Mesenteric fat pad (tissue), 1 donor: ENCODE measurements around the gene TGFB1. TPM values are rescaled to one million over a fixed set of nuclear protein-coding genes. Genes with fewer than 3 reads are reported as not detected.

Experiments used
- DNase-seq: peaks from one replicate; pipeline ENCODE4 v3.0.0-alpha.2; 2020; ENCODE audit warnings: low spot score
- total RNA-seq: library from RNA; stranded (reverse); fragmentation: NEBNext Ultra II Directional; extraction: Animal tissue kit (Norgen Biotek cat#: 25700); gene quantifications from one replicate; pipeline ENCODE4 v1.2.1, GENCODE V29; 2021
- donor health status: DM: yes; HTN: yes; CAD: no.

The TGFB1 gene
- total RNA-seq, 1 donor from 2014 or later, result 54.3 TPM

DNA sequence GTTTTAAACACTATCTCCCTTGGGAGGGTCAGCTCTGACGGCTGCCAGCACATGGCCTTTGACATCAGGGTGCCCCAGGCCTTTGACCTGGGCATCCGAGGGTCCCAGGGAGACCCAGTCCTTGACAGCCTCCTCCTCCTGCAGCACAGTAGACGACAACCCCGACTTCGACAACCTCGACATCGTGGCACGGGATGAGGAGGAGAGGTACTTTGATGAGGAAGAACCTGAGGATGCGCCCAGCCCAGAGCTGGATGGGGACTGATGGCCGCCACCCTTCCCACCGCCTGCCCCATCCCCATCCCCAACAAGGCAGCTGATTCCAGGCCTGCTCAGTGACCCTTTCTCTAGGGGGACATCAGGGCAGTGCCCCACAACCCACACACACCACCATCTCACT, 31.3 kb downstream of the TGFB1 start:
- no peak for DNase-seq

DNA sequence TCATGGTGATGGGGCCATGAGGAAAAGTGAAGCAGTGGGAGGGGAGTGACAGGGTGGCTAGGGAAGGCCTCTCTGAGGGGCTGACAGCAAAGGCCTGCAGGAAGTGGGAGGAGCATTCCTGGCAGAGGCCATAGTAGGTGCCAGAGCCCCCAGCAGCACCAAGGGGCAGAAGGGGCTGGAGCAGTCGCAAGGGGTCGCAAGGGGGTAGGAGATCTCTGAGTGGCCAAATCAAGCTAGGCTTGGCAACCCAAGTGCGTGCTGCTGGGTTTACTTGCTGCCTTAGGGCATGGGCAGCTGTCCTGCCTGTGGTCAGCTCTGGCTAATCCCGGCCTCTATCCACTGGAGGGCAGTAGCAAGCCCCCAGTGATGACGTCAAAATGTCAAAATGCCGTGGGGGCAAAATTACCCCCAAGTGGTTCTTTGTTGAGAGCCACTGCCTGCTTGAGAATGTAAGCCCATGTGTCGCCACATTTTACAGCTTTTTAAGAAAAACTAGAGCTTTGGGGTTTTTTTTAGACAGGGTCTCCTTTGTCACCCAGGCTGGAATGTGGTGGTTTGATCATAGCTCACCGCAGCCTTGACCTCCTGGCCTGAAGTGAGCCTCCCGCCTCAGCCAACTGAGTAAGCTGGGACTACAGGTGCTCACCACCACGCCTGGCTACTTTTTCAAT, 32.0 kb downstream of the TGFB1 start:
- DNase-seq, result no peak

DNA sequence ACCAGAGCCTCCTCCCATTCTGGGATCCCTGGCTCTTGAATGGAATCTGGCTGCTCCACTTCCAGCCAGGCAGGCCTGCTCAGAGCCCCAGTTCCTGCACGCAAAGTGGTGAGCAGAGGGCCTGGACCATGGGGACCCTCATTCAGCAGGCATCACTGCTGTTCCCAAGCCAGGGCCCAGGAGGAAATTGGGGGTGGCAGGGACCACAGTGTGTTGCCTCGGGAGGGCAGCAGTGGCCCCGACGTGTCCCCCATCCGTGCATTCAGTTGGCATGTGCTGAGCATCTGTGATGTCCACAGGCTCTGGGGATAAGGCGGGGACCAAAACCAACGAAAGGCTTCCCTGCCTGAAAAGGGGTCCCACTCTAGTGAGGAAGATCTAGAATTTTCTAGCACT, 32.5 kb downstream of the TGFB1 start:
- DNase-seq, result no peak

DNA sequence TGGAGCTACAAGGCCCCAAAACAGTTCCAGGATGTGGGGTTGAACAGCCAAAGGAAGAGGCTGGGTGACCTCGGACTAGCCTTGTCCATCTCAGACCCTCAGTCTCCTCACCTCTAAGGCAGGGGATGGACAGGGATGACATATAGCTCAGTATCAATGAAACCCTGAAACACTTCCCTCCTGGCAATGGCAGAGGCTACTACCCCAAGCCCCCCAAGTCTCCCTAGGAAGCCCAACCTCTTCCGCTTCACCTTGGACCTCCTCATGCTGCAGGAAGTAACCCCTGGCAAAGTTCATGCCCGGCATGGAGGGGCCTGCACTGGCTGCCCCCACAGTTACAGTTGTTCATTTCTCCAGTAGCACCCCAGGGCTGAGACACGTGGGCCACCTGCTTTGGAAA, 33.2 kb downstream of the TGFB1 start:
- no peak for DNase-seq

DNA sequence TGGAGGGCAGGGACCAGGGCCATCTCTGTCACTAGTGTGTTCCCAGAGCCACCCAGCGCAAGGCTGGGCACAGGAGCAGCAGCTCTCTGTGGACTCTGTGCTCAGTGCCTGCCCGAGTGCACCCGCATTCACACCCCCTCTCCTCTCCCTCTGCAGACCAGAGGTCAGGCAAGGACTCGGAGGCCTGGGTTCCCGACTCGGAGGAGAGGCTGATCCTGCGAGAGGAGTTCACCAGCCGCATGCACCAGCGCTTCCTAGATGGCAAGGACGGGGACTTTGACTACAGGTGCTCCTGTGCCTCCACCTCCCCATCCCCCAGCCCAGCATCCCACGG, 33.6 kb downstream of the TGFB1 start:
- DNase-seq, result no peak

DNA sequence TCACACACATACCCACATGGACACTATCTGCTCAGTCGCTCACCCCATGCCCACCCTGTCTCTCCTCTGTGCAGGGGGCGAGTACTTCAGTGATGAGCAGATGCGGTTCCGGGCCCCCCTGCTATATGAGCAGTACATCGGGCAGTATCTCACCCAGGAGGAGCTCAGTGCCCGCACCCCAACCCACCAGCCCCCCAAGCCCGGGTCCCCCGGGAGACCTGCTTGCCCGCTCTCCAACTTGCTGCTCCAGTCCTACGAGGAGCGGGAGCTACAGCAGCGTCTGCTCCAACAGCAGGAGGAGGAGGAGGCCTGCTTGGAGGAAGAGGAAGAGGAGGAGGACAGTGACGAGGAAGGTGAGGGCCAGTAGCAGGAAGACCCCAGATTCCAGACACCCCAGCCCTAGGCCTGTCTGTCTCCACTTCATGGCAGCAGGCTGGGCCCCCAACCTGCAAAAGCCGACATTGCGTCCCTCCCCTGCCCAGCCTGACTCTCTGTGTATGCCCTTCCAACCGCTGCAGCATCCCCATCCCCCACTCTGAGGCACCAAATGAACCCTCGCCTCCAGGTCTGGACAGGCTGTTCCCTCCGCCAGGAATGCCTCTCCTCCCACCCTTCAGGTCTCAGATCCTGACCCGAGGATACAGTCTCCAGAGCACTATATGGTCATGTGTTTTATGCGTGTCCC, 34.1 kb downstream of the TGFB1 start:
- no peak for DNase-seq

DNA sequence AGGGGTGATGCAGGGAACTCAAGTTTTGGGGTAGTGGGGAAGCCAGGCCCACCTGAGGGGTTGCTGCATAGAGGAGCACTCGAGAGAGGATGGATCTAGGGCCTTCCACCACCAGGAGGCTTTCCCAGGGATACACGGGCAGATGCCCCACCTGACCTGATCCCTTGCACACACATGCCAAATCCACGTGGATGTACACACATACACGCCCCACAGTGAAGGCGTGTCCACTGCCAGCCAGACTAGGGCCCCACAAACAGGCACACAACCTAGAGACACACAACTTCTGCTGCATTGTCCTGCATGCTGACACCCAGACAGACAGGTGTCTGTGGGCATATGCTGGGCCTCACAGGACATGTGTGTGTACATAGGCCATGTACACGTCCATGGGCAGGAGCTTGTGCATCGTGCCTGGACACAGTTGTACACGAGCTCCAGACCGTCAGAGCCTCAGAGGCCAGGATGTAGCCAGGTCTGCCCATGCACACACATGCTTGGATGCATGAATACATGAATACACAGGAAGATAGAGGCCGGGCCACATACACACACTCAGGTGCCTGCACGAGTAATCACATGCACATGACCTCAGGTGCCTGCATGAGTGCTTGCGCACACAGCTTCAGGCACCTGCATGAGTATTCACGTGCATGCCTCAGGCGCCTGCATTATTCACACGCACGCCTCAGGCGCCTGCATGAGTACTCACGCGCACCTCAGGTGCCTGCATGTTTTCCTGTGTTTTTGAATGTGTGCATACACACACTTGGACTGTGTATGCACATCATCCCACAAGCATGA, 34.8 kb downstream of the TGFB1 start:
- no peak for DNase-seq

DNA sequence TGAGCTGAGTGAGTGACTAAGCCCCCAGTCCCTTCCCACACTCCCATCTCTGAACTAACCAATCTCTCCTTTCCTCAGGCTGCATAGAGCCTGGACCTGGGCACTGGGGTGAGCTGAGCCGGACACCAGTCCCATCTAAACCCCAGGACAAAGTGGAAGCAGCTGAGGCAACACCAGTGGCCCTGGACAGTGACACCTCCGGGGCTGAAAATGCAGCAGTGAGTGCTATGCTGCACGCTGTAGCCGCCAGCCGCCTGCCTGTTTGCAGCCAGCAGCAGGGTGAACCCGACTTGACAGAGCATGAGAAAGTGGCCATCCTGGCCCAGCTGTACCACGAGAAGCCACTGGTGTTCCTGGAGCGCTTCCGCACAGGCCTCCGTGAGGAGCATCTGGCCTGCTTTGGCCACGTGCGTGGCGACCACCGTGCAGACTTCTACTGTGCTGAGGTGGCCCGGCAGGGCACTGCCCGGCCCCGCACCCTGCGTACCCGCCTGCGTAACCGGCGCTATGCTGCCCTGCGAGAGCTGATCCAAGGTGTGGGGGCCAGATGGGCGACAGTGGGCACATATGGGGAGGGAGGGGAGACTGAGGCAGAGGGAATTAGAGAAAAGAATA, 37.3 kb downstream of the TGFB1 start:
- DNase-seq, result no peak

DNA sequence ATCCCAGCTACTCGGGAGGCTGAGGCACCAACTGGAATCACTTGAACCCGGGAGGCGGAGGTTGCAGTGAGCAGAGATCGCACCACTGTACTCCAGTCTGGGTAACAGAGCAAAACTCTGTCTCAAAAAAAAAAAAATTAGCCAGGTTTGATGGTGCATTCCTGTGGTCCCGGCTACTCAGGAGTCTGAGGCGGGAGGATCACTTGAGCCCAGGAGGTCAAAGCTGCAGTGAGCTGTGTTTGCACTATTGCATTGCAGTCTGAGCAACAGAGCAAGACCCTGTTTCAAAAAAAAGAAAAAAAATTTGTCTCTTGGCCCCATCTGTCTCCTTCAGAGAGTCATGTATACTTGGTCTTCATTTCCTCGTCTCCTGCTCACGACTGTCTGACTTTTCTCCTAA, 42.1 kb downstream of the TGFB1 start:
- no peak for DNase-seq

DNA sequence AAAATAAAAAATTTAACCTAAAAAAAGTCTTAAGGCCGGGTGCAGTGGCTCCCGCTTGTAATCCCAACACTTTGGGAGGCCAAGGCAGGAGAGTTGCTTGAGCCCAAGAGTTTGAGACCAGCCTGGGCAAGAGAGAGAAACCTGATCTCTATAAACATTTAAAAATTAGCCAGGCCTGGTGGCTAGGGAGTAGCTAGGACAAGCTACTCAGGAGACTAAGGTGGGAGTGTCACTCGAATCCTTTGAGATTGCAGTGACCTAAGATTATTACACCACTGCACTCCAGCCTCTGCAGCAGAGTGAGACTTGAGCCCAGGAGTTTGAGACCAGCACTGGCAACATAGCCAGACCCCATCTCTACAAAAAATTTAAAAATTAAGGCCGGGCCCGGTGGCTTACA, 42.6 kb downstream of the TGFB1 start:
- DNase-seq, result no peak

DNA sequence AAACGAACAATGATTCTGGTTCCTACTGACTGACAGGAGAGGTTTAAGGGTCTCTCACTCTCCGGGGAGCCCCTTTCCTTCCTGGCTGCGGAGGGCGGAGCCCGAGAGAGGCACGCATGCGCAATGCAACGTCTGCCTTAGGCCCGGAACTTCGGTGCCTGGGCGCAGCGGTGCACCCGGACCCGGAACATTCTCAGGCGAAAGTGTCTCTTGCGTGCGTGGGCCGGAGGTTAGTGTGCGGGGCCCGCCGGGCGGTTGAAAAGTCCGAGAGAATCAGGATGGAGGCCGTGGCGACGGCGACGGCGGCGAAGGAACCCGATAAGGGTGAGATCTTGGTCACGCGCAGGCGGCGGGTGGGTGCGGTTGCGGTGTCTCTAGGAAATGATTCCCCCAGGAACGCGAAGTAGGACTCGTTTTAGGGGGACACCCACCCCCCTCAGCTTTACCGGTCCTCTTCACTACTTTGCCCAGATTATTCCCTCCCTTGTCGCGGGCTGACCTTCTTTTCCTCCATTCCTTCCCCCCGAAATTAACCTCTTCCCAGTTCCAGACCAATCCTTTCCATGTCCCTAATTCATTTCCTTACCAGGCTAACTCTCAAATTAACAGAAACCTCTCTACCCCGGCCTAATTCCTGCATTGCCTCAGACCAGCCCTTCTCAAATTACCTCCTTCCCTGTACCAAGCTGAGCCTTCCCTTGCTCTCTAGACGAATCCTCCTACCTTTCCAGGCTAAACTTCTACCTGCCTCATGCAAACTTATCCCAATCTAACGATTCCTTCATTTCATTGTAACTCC, 43.5 kb downstream of the TGFB1 start, which contains the start of gene CCDC97:
TSS of gene CCDC97 (plus strand) at position 140 of the 799 bp plus-strand sequence. CDS start at position 279, 139 bp downstream.
- DNase-seq, result peak; percentile 96

DNA sequence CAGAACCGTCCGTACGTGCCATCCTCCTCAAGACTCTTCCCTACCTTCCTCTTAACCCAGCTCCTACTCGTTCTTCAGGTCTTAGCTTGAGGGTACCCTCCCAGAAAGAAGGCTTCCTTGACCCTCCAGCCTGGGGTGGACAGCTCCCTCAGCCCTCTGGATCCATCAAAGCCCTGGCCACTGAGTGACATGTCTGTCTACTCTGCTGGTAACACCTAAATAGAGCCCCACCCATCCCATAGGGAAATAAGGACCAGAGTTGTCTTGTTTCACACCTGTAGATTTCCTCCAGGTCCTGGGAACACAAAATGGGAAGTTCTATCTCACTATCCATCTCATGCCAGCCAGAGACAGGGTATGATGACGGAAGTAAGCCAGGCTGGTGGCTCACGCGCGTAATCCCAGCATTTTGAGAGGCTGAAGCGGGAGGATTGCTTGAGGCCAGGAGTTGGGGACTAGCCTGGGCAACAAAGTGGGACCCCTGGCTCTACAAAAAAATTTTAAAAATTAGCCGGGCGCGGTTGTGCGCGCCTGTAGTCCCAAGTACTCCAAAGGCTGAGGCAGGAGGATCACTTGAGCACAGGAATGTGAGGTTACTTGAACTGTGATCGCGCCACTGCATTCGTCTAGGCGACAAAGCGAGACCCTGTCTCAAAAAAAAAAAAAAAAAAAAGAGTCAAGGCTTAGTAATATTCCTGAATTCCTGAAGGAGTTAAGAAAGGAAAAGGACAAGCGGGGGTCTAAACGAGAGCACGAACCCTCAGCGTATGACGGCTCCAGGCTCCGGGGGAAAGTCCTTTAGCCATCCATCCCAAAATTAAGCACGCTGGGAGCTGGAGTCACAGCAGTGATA, 44.3 kb downstream of the TGFB1 start:
- DNase-seq, result no peak

DNA sequence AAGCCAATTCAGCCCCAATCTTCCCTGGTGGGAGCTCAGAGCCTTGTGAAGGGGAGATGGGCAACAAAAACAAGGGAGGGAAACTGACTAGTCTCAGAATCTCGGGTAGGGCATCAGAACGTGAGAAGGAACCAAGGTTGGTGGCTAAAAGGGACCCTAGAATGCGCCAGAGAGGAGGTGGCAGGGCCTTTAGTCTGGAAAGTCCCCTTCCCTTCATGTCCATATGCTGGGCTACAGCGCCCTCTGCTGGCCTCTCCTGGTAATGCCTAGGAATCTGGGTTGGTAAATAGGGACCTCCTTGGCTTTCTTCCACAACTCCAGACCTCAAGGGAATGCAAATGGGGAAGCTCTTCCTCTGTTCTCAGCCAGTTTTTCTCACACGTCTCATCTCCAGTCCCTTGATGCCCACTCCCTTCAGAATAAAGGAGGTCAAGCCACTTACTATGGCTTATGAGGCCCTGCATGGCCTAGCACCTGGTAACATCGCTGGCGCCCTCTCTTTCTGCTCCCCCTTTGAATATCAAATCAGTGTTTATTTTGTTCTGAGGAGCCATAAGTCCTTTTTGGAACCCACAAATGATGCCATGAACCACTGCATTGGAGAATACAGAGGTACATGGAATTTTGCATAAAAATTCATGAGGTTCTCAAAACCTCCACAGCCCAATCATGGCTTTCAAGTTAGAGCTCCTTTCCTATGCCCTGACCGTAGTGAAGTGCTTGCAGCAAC, 45.1 kb downstream of the TGFB1 start:
- DNase-seq, result peak; percentile 96

DNA sequence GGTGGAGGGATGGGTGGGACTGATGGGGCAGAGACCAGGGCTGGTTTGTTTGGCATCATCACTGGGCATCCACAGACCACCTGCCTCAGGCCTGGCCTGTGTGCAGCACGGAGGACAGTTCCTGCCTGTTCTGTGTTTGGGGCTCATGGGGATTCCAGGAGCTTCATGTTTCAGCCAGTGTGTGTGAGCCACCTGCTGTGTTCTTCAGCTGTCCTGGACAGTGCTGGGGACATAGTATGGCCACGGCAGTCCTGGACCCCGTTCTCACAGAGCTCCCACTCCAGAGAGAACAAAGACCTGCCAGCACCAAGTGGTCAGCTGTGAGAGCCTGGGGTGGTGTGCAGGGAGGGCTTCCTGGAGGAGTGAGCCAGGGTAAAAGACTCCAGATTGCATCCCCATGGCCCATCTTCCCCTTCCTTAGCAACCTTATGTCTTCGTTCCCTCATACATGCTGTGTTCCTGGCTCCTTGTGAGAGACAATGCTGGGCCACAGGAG, 45.7 kb downstream of the TGFB1 start:
- no peak for DNase-seq

DNA sequence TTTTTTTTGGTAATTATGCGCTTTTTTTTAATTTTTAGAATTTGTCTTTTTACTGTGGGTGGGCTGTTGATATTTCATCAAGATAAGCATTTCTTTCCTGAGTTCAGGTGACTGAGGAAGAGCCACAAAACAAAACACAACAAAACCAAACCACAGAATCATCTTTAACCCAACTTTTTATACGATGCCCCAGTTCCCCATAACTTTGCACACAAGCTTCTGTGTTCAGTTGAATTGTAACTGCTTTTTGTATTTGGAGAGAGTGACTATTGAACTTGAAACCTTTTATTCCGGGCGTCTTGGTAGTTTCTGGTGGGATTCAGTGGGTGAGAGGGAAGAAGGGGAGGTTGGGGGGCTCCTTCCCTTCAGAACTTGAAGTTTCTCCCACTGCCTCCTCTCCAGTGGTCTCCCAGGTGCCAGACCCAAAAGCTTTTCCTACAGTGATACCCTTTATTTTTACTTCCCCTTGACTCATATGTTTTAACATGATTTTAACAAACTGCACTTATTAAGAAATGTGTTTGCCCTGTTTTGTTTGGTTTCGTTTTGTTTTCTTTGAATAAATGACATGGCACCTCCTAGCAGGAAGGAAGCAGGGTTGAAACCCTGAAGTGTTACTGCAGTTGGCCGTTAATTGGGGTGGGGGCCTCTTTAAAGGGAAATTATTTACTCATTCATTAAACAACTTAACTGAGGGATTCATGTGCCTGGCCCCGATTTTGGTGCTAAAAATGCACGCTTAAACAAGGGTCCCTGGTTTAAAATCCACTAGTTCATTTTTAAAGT, 46.4 kb downstream of the TGFB1 start:
- DNase-seq, result no peak

DNA sequence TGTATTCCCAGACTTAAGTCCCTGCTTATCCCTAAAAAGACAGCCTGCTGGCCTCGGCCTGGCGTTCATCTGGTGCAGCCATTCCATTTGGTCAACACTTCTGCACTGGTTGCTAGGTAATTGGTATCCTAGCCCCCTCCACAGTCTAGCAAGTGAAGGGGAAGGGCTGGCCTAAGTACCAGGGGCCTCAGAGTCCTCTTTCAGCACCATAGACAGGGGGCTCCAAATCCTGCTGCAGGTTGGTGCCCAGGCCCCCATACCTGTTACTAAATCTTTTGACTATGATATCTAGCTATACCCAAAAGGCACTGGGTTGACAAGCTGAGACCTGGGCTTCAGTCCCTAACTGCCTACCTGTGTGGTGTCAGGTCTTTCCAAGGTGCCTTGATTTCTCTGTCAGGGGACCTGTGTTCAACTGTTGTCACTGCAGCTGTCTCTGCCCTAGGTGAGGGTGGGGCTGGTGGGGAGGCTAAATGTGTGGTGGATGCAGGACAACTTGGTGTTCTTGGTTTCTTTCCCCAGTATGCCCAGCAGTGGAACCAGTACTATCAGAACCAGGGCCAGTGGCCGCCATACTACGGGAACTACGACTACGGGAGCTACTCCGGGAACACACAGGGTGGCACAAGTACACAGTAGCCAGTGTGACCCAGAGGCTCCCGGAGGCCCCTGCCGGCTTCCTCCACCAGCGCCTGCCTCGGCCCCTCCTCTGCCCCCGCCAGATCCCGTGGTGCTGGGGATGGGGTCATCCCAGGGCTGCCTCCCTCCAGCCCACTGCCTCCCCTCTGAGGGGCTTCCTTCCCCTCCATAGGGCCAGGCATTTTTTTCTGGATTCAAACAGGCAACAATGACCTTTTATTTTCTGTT, 47.6 kb downstream of the TGFB1 start:
- DNase-seq, result no peak

DNA sequence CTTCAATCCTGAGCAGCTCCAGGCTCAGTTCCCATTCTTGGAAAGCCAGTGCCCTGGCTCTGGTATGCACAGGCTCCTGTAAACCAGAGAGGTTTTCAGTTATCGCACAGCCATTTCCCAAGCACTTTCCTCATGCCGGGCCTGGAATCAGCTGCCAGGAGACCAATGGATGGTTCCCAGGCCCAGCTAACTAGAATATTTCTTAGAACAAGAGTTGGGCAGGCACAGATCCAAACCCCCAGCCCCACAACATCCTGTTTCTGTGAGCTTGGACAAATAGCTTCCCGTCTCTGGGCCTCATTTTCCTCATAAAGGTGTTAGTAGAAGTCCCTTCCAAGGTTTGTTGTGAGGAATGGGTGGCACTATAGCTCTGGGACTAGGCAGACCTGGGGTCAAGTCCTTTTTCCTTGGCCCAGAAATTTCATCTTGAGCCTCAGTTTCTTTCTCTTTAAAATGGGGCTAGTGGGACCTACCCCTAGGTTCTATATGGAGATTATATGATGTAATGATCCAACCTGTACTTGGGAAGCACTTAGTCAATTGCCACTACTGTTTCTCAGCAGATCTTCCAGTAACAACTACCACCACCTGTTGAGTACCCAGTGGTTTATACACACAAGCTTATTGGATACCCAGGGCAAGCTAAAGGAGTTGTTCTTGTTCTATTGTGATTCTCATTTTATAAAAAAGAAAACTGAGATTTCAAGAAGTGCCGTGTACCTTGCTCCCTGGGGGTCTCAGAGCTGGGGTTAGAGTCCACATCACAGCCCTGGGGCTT, 48.8 kb downstream of the TGFB1 start:
- DNase-seq, result no peak
